SU-DHL-6 (cell line): ENCODE results near the gene MIGA1.

Source experiments
- CTCF ChIP-seq: fragments of 200-600 bp; sonication (generic); IDR thresholded peaks from one replicate; pipeline ENCODE4 v1.5.1; 2017; ENCODE audit warnings: antibody characterized with exemption, mild to moderate bottlenecking, low read length, moderate library complexity; ENCODE audit not compliant: insufficient read depth, poor library complexity, severe bottlenecking
- EZH2phosphoT487 ChIP-seq: fragments of 200-600 bp; sonication (generic), shearing (Covaris generic); conservative IDR thresholded peaks from 2 replicates; pipeline ENCODE4 v1.6.1; 2018; ENCODE audit warnings: mild to moderate bottlenecking, antibody characterized with exemption, low read length, moderate library complexity, mixed read lengths

- TF ChIP-seq CTCF (no peak), EZH2phosphoT487 (no peak)
These were observed 40.7 kb downstream of the MIGA1 start for GRCh38 chr1:77820121-77820520.
